GM18873 (cell line): ENCODE results near the gene SIGLEC12.
A peak's percentile ranks its signal among the peaks of the same experiment; 100 is the strongest.
"Not testable (repeated sequence)": the region's sequence is repeated elsewhere in the genome, so short reads cannot be mapped to it uniquely, and the experiment has no call there.

Source experiments
- ATAC-seq: cut with Tn5 transposase; IDR thresholded peaks from one replicate; pipeline ENCODE4 v1.9.1; 2021; ENCODE audit warnings: mild to moderate bottlenecking, moderate library complexity, moderate number of reproducible peaks; ENCODE audit not compliant: unreplicated experiment, low FRiP score

SIGLEC12 gene

DNA sequence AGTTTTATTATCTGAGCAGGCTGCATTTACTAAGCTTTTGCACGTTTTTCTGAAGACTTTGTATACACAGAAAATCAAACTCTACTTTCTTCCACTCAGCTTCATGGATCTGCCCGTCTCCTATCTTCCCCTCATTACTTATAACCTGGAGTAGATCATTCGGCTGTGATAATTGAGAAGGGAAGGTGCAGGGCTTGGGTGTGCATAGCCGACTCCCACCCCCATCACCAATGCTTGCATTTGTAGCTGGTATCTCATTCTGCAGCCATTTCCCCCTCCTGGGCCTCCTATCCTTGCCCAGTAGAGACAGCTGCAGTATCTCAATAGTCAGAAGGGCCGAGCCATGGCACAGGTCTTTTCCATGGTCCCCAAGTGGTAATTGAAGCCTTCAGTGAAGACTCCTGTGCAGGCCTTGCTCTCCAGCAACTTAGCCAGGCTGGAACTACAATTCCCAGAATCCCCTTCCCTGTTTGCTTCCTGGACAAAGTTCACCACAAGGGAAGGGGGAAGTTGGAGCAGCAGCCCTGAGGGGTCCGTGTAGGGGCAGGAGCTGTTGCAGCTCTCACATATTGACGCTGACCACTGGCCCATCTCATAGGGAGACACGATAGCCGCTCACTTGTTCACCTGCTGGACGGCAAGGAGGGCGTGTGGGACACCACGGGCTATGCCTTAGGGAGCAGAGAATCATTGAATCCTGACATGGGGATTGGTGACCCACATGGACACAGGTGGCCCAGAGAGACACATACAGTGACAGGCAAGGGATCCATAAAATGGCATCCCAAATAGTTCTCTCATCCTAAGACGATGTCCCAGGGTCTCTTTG, 41.2 kb downstream of the SIGLEC12 start:
- no peak for ATAC-seq

DNA sequence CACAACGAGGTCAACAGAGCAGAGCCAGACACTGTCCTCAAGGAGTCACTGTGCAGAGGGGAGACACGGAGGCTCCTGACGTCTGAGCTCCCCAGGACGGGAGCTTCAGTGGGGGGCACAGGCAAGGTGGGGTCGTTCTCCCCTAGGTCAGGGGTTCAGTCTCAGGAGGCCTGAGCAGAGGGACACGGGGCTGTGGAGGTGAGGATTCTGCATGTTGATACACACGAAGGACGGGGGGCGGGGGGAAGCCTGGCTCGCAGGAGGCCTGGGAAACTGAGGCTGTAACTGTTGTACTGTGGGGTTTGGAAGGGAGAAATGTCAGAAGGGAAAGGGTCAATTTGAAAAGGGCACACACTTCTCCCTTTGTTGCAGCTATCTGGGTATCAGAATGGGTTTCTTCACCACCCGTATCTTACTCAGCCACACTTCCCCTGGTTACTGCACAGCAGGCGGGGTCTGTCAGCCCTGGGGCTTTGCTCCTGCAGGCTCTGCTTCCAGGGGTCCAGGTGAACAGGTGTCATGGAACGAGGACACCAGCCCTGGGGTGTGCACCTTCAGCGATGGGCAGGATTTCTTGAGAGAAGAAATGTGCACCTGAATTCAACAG, 42.6 kb downstream of the SIGLEC12 start:
- ATAC-seq: no peak

- ATAC-seq: no peak
Observed at GRCh38 chr19:51458051-51458645, 43.5 kb downstream of the SIGLEC12 start, which contains the start of gene SIGLEC8. SIGLEC8 (minus strand) TSS chr19:51458454; CDS start chr19:51458387, 67 bp downstream.

- ATAC-seq: no peak
Observed at GRCh38 chr19:51457351-51458013, 44.1 kb downstream of the SIGLEC12 start.

GRCh38 chr19:51456541-51457290, 44.9 kb downstream of the SIGLEC12 start:
- no peak for ATAC-seq

DNA sequence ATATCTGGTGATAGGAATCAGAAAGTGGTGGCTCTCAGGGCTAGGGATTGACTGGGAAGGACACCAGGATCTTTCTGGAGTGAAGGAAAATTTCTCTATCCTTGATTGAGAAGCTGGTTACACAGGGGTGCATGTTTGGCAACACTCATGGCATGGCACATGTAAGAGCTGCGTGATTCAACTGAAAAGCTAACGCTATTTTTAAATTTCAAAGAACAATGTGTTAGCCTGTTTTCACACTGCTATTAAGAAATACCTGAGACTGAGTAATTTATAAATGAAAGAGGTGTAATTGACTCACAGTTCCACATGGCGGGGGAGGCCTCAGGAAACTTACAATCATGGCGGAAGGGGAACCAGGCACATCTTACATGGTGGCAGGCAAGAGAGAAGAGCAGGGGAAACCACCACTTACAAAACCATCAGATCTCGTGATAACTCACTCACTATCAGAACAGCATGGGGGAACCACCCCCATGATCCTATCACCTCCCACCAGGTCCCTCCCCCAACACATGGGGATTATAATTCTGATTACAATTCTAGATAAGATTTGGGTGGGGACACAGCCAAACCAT, 50.8 kb downstream of the SIGLEC12 start:
- ATAC-seq: no peak

GRCh38 chr19:51448411-51449016, 53.1 kb downstream of the SIGLEC12 start:
- ATAC-seq: no peak

- ATAC-seq: no peak
Observed at GRCh38 chr19:51448011-51448410, 53.6 kb downstream of the SIGLEC12 start.

DNA sequence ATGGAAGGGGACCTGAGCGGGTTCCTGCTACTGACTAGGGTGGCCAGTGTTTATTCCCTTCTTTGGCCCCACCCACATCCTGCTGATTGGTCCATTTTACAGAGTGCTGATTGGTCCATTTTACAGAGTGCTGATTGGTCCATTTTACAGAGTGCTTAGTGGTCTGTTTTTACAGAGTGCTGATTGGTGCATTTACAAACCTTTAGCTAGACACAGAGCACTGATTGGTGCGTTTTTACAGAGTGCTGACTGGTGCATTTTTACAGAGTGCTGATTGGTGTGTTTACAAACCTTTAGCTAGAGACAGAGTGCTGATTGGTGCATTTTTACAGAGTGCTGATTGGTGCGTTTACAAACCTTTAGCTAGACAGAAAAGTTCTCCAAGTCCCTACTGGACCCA, 54.1 kb downstream of the SIGLEC12 start:
- not testable (repeated sequence) for ATAC-seq

- ATAC-seq: peak; percentile 88
Observed at GRCh38 chr19:51441410-51442390, 59.9 kb downstream of the SIGLEC12 start.
